HG02981 (cell line): ENCODE results near the gene CDX2.
"Not testable (repeated sequence)": the region's sequence is repeated elsewhere in the genome, so short reads cannot be mapped to it uniquely, and the experiment has no call there.

Experiments
- ATAC-seq: cut with Tn5 transposase; IDR thresholded peaks from one replicate; pipeline ENCODE4 v1.9.1; 2021; ENCODE audit warnings: mild to moderate bottlenecking, moderate library complexity; ENCODE audit not compliant: unreplicated experiment

Gene CDX2

GRCh38 chr13:27969082-27969865 is at the start of gene CDX2:
Gene CDX2 (minus strand): TSS chr13:27969315. CDS start chr13:27969006, 309 bp downstream.
- no peak for ATAC-seq

DNA sequence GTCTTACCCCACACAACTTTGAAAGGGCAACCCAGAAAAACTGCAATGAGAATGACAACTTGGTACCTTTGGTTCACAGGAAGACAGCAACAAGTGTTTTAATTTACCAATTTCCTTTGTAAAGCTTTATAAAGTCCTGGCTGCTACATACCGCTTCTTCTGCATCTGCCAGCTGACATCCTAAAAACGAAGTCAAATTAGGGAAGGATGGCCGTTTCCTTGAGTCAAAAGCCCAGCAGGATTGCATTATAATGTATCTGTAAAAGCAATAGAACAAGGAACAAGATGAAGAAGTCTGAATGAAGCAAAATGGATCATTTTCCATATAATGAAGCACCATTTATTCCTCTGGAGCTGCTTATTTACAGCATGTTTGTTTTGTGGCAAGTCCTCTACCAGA is 45.2 kb upstream of the CDX2 start:
- no peak for ATAC-seq

GRCh38 chr13:28013482-28013881 is 44.4 kb upstream of the CDX2 start:
- no peak for ATAC-seq

GRCh38 chr13:28012896-28013295 is 43.8 kb upstream of the CDX2 start:
- peak; percentile 85 for ATAC-seq

DNA sequence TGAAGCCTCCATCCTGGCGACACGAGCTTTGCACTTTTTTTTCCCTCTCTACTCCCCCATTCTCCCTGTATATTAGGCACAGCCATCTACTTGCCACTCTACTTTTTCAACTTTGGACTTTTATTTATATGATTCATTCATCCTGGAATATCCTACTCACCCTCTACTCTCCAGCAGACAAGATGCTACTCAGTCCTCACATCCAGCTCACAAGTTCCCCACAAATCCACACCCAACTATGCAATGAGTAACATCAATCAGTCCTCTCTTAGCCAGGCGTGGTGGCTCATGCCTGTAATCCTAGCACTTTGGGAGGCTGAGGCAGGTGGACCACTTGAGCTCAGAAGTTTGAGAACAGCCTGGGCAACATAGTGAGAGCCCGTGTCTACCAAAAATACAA is 43.3 kb upstream of the CDX2 start:
- no peak for ATAC-seq

- ATAC-seq: no peak
These were observed 40.9 kb upstream of the CDX2 start for GRCh38 chr13:28010046-28010445.

DNA sequence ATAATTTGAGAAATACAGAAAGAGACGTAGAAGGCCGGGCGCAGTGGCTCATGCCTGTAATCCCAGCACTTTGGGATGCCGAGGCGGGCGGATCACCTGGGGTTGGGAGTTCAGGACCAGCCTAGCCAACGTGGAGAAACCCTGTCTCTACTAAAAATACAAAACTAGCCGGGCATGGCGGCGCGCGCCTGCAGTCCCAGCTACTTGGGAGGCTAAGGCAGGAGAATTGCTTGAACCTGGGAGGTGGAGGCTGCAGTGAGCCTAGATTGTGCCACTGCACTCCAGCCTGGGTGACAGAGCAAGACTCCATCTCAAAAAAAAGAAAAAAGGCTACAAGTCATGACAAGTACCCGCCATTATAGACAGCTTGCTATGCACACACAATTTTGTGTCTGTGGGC is 35.9 kb upstream of the CDX2 start:
- ATAC-seq: not testable (repeated sequence)

- no peak for ATAC-seq
These were observed 34.0 kb upstream of the CDX2 start for GRCh38 chr13:28002886-28003698.

GRCh38 chr13:28001837-28002473 is 32.8 kb upstream of the CDX2 start:
- no peak for ATAC-seq

- no peak for ATAC-seq
These were observed 31.9 kb upstream of the CDX2 start for GRCh38 chr13:28001049-28001448.

DNA sequence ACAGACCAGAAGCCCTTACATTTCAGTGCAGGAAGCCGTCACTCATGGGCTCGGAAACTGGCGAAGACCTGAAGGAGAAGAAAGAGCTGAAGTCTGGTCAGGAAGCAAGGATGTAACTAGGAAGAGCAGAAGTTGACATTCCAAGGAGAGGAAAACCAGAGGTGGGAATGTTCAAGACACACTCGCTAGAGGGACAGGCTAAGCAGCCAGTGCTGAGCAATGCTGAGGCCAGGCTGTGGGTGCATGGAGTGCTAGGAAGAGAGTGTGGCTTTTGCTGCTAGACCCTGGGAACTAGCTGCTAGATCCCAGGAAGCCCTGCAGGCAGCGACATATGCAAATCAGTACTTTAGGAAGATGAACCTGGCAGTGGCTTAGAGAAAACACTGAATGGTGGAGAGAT is 31.5 kb upstream of the CDX2 start:
- ATAC-seq: no peak

DNA sequence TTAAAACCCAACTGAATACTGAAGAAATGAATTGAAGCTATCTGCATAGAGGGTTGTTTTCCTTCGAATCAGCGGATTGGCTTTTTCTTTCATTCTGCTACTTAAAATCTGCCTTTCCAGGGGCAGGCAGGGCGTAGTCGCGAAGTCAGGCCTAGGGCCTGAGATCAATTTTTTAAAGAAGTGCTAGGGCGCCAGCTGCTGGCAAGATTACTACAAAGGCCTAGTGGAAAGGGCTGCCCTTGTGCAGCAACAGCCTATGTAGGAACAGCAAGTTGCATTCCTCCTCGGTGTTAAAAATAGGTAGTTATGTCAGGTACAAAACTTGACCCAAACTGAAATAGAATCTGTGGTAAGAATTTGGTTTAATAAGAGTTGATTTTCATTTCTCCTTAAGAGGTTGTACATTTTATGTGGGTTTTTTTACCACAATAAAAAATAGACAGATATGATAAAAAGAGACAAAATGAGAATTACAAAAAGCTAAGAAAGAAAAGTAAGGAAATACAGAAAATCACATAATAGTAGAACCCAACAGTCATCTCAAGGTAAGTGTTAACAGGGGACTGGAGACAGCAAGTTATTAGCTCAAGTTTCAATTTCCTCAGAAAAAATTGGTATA is 28.9 kb upstream of the CDX2 start:
- ATAC-seq: no peak

DNA sequence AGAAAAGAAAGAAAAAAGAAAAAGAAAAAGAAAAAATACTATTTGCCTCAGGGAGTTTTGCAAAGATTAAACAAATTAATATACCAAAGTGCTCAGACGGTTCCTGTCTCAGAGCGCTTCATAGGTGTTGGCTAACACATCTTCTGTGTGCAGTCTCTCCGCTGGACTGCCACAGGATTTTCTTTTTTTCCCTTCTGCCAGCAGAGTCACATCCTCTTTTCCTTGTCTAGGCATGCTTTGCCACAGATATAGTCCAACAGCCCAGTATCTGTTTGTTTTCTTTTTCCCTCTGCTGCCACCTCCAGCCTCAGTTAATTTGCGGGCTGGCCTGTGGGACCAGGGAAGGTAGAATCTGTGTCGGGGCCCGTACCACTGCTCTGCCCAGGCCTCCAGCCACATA is 22.8 kb upstream of the CDX2 start:
- ATAC-seq: no peak

DNA sequence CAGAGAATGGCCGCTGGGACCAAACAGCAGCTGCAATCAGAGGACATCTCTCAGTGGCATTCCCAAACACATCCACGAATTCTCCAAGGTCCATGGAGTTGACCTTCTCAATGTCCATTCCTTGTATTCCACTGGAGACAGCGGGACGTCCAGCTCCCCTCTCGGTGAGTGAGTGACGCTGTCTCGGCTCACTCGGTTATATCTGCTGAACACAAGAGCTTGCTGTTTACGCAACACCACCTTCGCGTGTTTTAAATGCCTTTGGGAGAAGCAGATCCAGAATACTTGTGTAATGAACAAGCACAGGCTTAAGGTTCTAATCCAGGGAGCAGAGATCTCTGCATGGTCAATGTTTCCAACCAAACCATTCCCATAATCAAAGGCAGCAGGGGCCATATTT is 19.4 kb upstream of the CDX2 start, which contains the start of gene URAD:
TSS of gene URAD (minus strand) at position 174 of the 400 bp plus-strand sequence. CDS start at position 118, 56 bp downstream.
- no peak for ATAC-seq

DNA sequence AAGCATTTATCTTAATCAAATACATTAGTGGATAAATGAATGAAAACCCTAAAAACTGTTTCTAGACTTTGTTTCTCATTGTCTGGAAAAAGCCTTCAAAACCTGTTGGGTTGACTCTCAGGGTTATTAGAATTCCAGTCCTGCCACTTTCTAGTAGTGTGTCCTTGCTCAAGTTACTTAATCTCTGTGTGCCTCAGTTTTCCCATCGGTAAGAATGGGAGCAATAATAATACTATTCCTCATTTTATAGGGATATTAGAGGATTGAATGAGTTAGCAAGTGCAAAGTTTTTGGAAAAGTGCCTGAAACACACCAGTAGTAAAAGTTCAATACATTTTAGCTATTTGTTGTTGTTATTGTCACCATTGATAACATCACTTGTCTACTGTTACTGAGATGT is 16.5 kb upstream of the CDX2 start:
- no peak for ATAC-seq

DNA sequence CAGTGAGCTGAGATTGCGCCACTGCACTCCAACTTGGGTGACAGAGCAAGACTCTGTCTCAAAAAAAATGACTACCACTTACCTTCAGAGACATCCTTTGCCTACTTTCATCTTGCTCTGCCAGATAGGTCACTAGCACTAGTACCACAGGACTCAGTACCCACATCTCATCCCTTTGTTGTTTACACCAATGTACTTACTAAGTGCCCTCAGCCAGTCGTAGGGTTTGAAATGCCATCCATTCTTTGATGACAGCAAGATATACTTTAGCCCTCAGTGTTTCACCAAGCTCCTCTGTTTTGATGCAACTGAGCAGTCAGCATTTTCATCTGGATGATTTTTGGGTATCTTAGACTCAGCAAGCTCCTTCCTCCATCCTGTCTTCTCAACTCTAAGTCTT is 13.2 kb upstream of the CDX2 start:
- ATAC-seq: no peak

- ATAC-seq: no peak
These were observed 12.0 kb upstream of the CDX2 start for GRCh38 chr13:27981006-27981708.

- ATAC-seq: no peak
These were observed 11.3 kb upstream of the CDX2 start for GRCh38 chr13:27980280-27980998.

GRCh38 chr13:27979765-27980279 is 10.7 kb upstream of the CDX2 start:
- no peak for ATAC-seq
